ENCODE measurements around the gene DMRT2.

Gene DMRT2

DNA sequence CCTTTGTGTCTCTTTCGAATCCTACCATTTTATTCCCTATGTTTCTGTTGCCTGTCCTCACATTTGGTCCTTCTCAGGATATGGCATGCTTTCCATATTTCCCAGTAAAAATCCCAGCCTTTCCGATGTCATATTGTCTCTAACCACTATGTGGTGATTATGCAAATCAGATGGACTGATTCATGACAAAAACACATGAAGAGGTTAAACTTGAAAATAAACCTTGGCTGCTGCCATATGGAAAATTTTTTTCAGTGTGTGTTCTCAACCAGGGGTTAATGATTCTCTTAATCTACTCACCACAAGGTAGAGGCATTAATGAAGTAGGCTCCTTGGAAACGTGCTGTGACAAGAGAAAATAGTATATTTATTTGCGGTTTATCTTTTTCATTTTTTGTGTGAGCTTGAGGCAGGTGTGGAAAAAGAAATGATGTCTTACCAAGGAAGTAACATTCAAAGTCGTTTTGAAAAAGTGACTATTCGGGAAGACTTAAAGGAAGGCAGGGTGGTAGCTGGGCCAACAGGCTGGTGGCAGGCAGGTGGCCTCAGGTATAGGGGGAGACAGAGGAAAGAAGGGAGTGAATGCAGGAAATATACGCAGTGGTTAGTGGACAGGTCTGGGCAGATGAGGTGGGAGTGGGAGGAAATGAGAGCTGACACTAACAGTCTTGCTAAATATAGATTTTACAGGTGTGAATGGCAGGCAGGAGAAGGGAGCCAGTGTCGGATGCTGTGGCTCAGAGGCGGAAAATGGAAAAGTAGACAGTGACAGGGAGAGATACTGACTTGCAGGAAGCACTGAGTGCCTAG, 46.2 kb downstream of the DMRT2 start:
- DNase-seq: no peak

DNA sequence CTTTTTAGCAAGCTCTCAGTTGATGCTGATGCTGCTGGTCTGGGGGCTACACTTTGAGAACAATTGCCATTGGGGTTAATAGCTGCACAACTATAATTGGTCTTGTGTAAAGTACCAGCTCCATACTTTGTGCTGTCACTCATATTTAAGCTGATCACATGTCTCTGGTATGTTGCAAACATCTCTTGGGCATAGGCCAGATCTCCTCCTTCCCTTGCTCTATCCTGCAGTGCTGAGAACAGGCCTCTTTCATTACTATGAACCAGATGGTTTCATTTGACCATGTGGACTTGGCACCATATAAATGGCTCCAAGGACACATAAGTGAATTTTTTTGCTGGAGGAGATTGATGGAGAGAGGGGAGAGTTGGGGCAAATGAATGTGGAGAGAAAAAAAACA, 48.4 kb downstream of the DMRT2 start:
- DNase-seq: no peak

DNA sequence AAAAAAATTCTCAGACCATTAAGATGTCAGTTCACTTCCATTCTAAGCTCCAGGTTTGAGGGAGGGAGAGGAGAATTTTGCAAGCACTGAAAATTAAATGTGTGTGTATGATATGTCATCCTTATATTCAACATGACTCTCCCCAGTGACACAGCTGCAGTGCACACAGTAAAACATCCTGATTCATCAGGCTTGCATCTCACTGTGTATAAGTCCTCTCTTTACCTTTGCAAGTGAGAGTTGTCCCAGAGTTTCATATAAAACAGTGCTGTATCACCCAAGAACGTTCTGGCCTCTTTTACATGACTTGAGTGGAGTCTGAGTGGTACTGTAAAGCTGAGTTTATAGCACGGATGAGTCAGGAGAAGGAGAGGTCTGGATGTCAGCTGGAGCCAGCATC, 50.0 kb downstream of the DMRT2 start:
- DNase-seq: no peak

DNA sequence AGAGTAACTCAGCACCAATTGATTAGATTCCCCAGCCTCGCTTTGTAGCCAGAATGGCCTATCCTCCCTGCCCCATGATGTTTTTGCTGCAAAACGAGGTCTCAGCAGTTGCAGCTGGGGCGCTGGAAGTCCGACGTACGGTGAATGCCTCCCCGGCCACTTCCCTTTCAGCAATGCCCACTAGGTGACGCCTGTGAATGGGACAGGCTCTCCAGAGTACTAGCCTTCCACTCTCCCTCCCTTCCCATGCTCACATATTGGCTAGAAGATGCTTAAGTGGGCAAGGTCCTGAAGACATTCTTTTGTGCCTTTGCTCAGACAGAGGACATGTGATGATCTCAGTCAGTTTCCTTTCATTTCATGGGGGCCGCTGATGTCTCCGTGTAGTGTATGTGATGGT, 50.8 kb downstream of the DMRT2 start:
- DNase-seq: no peak

- no peak for DNase-seq
Observed at GRCh38 chr9:1101846-1102641, 51.9 kb downstream of the DMRT2 start.

- DNase-seq: no peak
Observed at GRCh38 chr9:1102642-1102970, 52.4 kb downstream of the DMRT2 start.

All from activated CD4-positive, alpha-beta T cell treated with anti-CD3 and anti-CD28 coated beads, Interleukin-2, amount 50 U/mL, for 4 hours (primary cell).